HepG2 (cell line): ENCODE data around the gene TECTB. TPM values are rescaled to one million over a fixed set of nuclear protein-coding genes. Genes with fewer than 3 reads are reported as not detected.

Source experiments
- CEBPB ChIP-seq: IDR thresholded peaks from 2 replicates; pipeline ENCODE4 v1.6.1; 2011; ENCODE audit warnings: low read depth, low read length, improper control_type of control experiment, borderline replicate concordance
- ESRRA ChIP-seq: sonication (generic); formaldehyde crosslinking; IDR thresholded peaks from 2 replicates; pipeline ENCODE4 v1.5.1; 2020; ENCODE audit warnings: mild to moderate bottlenecking, low read depth, missing genetic modification reagents
- FOSL2 ChIP-seq: sonication (generic); formaldehyde crosslinking; IDR thresholded peaks from 2 replicates; pipeline ENCODE4 v1.4.0; 2020; ENCODE audit warnings: missing genetic modification reagents
- GABPA ChIP-seq, 2 experiments: IDR thresholded peaks; 2 replicates each; pipeline ENCODE4 v1.6.1; 2011 to 2016; ENCODE audit warnings: low read depth in 2 of 2, low read length in 1 of 2, missing biosample characterization in 1 of 2, missing genetic modification characterization in 1 of 2
- GTF2F1 ChIP-seq: fragments of 150-350 bp; IDR thresholded peaks from 2 replicates; pipeline ENCODE4 v1.6.1; 2014; ENCODE audit warnings: low read length
- KLF15 ChIP-seq: sonication (generic); formaldehyde crosslinking; IDR thresholded peaks from 2 replicates; pipeline ENCODE4 v1.8.1; 2023; ENCODE audit warnings: borderline replicate concordance, mild to moderate bottlenecking, inconsistent platforms, missing genetic modification reagents, mixed read lengths
- MTF2 ChIP-seq: sonication (generic); formaldehyde crosslinking; IDR thresholded peaks from 2 replicates; pipeline ENCODE4 v1.5.0; 2020; ENCODE audit warnings: missing genetic modification reagents, borderline replicate concordance
- NR2F2 ChIP-seq: IDR thresholded peaks from 2 replicates; pipeline ENCODE4 v1.6.1; 2012; ENCODE audit warnings: low read depth, inconsistent platforms, borderline replicate concordance
- PPARG ChIP-seq: conservative IDR thresholded peaks from 2 replicates; pipeline ENCODE4 v1.6.1; 2016; ENCODE audit warnings: missing biosample characterization, missing genetic modification reagents
- RCOR2 ChIP-seq: IDR thresholded peaks from 2 replicates; pipeline ENCODE4 v1.6.1; 2016; ENCODE audit warnings: missing biosample characterization, missing genetic modification reagents
- TEAD3 ChIP-seq: optimal IDR thresholded peaks from 2 replicates; pipeline ENCODE3; 2016; ENCODE audit warnings: borderline replicate concordance
- ZBTB38 ChIP-seq: sonication (generic); formaldehyde crosslinking; IDR thresholded peaks from 2 replicates; pipeline ENCODE4 v1.5.1; 2020; ENCODE audit warnings: mild to moderate bottlenecking, missing genetic modification reagents
- ZNF136 ChIP-seq: sonication (generic); formaldehyde crosslinking; IDR thresholded peaks from 2 replicates; pipeline ENCODE4 v1.8.1; 2022; ENCODE audit warnings: low read depth, mild to moderate bottlenecking, moderate library complexity, missing genetic modification reagents
- ZNF205 ChIP-seq: IDR thresholded peaks from 2 replicates; pipeline ENCODE4 v1.6.1; 2018; ENCODE audit warnings: missing biosample characterization, missing genetic modification reagents
- ZNF549 ChIP-seq: sonication (generic); formaldehyde crosslinking; IDR thresholded peaks from 2 replicates; pipeline ENCODE4 v1.5.0; 2020; ENCODE audit warnings: missing genetic modification reagents
- ZSCAN12 ChIP-seq: sonication (generic); formaldehyde crosslinking; IDR thresholded peaks from 2 replicates; pipeline ENCODE4 v1.9.0; 2021; ENCODE audit warnings: mild to moderate bottlenecking, missing genetic modification reagents
- polyA plus RNA-seq, 8 experiments: library from polyadenylated mRNA; depleted of rRNA in 3 of 8; stranded (reverse) in 7 of 8; unstranded in 1 of 8; fragments of >200 nt; fragmentation: Illumina TruSeq in 4 of 8; extraction: Trizol in 4 of 8; gene quantifications; 2 replicates each; pipeline versions ENCODE4 v1.2.1 to v1.2.3, GENCODE V29; 2011 to 2016; ENCODE audit warnings: low read depth in 4 of 8, missing spikeins in 1 of 8, mixed read lengths in 1 of 8; ENCODE audit not compliant: insufficient read depth in 1 of 8
- total RNA-seq, 5 experiments: library from RNA; depleted of rRNA; stranded (reverse); fragments of >200 nt; fragmentation: Illumina TruSeq; extraction: Trizol; gene quantifications; 2 replicates each; pipeline ENCODE4 v1.2.3, GENCODE V29; 2016; ENCODE audit warnings: low read depth in 1 of 5
- TF ChIP-seq, protein P1 (sequence below): sonication (generic); formaldehyde crosslinking; IDR thresholded peaks from 2 replicates; pipeline ENCODE4 v1.5.1; 2020; ENCODE audit warnings: mild to moderate bottlenecking, missing genetic modification reagents, moderate library complexity
- TF ChIP-seq, protein P2 (sequence below): IDR thresholded peaks from 2 replicates; pipeline ENCODE4 v1.6.1; 2016; ENCODE audit warnings: mild to moderate bottlenecking, missing biosample characterization, missing genetic modification reagents
- TF ChIP-seq, protein P3 (sequence below): sonication (generic); formaldehyde crosslinking; IDR thresholded peaks from 2 replicates; pipeline ENCODE4 v1.5.0; 2020; ENCODE audit warnings: mild to moderate bottlenecking, missing genetic modification reagents
- TF ChIP-seq, protein P4 (sequence below): sonication (generic); formaldehyde crosslinking; IDR thresholded peaks from 2 replicates; pipeline ENCODE4 v1.5.1; 2020; ENCODE audit warnings: mild to moderate bottlenecking, moderate library complexity, missing genetic modification reagents

TECTB gene
- total and polyA plus RNA-seq, 2 of the 13 experiments (the other 11 are each of a cell fraction or from before 2014, with no cell fraction given), result 0.78 to 1.8 TPM

DNA sequence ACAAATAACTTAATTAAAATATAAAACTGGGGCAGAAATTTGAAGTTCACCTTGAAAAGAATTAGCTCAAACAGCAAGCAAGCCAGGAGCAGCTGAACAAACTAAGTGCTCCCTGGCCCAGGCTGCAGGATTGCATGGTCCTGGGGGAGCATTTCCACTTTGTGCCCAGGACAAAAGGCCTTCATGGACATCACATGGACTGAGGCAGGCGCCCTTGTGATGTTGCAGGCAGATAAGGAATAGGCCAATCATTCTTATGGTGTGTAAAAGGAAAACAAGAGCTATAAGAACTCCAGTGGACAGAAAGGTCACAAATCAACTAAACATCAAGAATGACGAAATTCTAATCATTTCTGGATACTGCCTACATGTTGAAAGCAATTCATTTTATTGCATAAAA is 17.5 kb upstream of the TECTB start (continued):
- TF ChIP-seq, protein P1, sequence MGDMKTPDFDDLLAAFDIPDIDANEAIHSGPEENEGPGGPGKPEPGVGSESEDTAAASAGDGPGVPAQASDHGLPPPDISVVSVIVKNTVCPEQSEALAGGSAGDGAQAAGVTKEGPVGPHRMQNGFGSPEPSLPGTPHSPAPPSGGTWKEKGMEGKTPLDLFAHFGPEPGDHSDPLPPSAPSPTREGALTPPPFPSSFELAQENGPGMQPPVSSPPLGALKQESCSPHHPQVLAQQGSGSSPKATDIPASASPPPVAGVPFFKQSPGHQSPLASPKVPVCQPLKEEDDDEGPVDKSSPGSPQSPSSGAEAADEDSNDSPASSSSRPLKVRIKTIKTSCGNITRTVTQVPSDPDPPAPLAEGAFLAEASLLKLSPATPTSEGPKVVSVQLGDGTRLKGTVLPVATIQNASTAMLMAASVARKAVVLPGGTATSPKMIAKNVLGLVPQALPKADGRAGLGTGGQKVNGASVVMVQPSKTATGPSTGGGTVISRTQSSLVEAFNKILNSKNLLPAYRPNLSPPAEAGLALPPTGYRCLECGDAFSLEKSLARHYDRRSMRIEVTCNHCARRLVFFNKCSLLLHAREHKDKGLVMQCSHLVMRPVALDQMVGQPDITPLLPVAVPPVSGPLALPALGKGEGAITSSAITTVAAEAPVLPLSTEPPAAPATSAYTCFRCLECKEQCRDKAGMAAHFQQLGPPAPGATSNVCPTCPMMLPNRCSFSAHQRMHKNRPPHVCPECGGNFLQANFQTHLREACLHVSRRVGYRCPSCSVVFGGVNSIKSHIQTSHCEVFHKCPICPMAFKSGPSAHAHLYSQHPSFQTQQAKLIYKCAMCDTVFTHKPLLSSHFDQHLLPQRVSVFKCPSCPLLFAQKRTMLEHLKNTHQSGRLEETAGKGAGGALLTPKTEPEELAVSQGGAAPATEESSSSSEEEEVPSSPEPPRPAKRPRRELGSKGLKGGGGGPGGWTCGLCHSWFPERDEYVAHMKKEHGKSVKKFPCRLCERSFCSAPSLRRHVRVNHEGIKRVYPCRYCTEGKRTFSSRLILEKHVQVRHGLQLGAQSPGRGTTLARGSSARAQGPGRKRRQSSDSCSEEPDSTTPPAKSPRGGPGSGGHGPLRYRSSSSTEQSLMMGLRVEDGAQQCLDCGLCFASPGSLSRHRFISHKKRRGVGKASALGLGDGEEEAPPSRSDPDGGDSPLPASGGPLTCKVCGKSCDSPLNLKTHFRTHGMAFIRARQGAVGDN (CRISPR knock-in tag), result peak; percentile 35; the same call in 1 of the 2 replicates
- TF ChIP-seq NR2F2, result peak; percentile 42; the same call in 1 of the 2 replicates
- TF ChIP-seq, protein P2, sequence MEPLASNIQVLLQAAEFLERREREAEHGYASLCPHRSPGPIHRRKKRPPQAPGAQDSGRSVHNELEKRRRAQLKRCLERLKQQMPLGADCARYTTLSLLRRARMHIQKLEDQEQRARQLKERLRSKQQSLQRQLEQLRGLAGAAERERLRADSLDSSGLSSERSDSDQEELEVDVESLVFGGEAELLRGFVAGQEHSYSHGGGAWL (CRISPR knock-in tag), result no peak
- no peak for TF ChIP-seq KLF15 (CRISPR knock-in tag)
- no peak for TF ChIP-seq GTF2F1
- TF ChIP-seq CEBPB, result peak; percentile 41
- no peak for TF ChIP-seq MTF2
- TF ChIP-seq, protein P3, sequence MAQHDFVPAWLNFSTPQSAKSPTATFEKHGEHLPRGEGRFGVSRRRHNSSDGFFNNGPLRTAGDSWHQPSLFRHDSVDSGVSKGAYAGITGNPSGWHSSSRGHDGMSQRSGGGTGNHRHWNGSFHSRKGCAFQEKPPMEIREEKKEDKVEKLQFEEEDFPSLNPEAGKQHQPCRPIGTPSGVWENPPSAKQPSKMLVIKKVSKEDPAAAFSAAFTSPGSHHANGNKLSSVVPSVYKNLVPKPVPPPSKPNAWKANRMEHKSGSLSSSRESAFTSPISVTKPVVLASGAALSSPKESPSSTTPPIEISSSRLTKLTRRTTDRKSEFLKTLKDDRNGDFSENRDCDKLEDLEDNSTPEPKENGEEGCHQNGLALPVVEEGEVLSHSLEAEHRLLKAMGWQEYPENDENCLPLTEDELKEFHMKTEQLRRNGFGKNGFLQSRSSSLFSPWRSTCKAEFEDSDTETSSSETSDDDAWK (CRISPR knock-in tag), result no peak
- no peak for TF ChIP-seq ZSCAN12 (CRISPR knock-in tag)
- no peak for TF ChIP-seq ZBTB38 (CRISPR knock-in tag)
- TF ChIP-seq, protein P4, sequence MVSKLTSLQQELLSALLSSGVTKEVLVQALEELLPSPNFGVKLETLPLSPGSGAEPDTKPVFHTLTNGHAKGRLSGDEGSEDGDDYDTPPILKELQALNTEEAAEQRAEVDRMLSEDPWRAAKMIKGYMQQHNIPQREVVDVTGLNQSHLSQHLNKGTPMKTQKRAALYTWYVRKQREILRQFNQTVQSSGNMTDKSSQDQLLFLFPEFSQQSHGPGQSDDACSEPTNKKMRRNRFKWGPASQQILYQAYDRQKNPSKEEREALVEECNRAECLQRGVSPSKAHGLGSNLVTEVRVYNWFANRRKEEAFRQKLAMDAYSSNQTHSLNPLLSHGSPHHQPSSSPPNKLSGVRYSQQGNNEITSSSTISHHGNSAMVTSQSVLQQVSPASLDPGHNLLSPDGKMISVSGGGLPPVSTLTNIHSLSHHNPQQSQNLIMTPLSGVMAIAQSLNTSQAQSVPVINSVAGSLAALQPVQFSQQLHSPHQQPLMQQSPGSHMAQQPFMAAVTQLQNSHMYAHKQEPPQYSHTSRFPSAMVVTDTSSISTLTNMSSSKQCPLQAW (CRISPR knock-in tag), result peak; percentile 53; the same call in 1 of the 2 replicates
- TF ChIP-seq ZNF205 (CRISPR knock-in tag), result 0 out of 2 replicates have a peak, but pooled peaks have one; percentile 33
- peak; percentile 65 for TF ChIP-seq TEAD3 (CRISPR knock-in tag)
- TF ChIP-seq ZNF136 (CRISPR knock-in tag), result no peak
- no peak for TF ChIP-seq GABPA (IDR thresholded peaks at IDR 0.05; ENCODE audit: low read depth, low read length)
- TF ChIP-seq GABPA (CRISPR knock-in tag; IDR thresholded peaks at IDR 0.05; ENCODE audit: low read depth), result 0 out of 2 replicates have a peak, but pooled peaks have one; percentile 31
- peak; percentile 54 for TF ChIP-seq RCOR2 (CRISPR knock-in tag)
- TF ChIP-seq ESRRA, result peak; percentile 65; the same call in 1 of the 2 replicates
- TF ChIP-seq ZNF549 (CRISPR knock-in tag), result no peak
- peak; percentile 49 for TF ChIP-seq PPARG
- TF ChIP-seq FOSL2 (CRISPR knock-in tag), result peak; percentile 80
